Measurements from ENCODE around the gene C5orf58. TPM values are rescaled to one million over a fixed set of nuclear protein-coding genes. Genes with fewer than 3 reads are reported as not detected.
"Not testable (repeated sequence)": the region's sequence is repeated elsewhere in the genome, so short reads cannot be mapped to it uniquely, and the experiment has no call there.

The C5orf58 gene
- total RNA-seq, 4 donors from 2014 or later, result not detected

DNA sequence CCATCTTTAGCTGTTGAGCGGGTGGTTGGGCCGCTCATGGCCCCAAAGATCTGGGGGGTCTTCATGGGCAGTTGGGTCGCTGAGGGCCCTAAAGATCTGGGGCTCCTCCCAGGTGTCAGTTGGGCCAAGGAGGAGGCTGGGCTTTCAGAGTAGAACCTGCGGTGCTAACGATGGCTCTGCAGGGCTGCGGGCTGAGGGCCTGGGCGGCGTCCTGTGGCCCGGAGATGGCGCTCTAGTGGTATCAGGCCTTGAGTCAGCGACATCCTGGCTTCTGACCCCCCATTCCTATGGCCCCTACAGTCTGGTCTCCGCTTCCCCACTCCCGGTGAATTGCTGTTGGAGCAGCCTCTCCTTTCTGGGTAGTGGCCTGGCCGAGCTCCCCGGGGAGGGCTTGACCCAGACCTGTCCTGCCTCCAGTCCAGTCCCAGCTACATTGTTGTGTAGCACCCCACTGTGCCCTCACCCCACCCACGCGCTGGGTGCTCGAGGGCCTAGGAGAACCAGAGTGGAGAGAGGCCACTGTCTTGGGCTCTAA, 640 bp downstream of the C5orf58 start:
- H3K4me3 ChIP-seq, result no peak overlapping the region
- no peak overlapping the region for H3K27ac ChIP-seq
- no peaks in the 10 kb centered on the region for H3K9me3 ChIP-seq
- H3K27me3 ChIP-seq, result peaks cover 0 to 3% of the 10 kb centered on the region in 2 donors
- H3K36me3 ChIP-seq, result no peaks in the 10 kb centered on the region
- DNase-seq, result no peak
- TF ChIP-seq POLR2A (IDR thresholded peaks at IDR 0.05), result no peak
- TF ChIP-seq, protein P1, sequence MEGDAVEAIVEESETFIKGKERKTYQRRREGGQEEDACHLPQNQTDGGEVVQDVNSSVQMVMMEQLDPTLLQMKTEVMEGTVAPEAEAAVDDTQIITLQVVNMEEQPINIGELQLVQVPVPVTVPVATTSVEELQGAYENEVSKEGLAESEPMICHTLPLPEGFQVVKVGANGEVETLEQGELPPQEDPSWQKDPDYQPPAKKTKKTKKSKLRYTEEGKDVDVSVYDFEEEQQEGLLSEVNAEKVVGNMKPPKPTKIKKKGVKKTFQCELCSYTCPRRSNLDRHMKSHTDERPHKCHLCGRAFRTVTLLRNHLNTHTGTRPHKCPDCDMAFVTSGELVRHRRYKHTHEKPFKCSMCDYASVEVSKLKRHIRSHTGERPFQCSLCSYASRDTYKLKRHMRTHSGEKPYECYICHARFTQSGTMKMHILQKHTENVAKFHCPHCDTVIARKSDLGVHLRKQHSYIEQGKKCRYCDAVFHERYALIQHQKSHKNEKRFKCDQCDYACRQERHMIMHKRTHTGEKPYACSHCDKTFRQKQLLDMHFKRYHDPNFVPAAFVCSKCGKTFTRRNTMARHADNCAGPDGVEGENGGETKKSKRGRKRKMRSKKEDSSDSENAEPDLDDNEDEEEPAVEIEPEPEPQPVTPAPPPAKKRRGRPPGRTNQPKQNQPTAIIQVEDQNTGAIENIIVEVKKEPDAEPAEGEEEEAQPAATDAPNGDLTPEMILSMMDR (IDR thresholded peaks at IDR 0.05), result no peak
- no peaks in the 10 kb centered on the region for H3K4me1 ChIP-seq

DNA sequence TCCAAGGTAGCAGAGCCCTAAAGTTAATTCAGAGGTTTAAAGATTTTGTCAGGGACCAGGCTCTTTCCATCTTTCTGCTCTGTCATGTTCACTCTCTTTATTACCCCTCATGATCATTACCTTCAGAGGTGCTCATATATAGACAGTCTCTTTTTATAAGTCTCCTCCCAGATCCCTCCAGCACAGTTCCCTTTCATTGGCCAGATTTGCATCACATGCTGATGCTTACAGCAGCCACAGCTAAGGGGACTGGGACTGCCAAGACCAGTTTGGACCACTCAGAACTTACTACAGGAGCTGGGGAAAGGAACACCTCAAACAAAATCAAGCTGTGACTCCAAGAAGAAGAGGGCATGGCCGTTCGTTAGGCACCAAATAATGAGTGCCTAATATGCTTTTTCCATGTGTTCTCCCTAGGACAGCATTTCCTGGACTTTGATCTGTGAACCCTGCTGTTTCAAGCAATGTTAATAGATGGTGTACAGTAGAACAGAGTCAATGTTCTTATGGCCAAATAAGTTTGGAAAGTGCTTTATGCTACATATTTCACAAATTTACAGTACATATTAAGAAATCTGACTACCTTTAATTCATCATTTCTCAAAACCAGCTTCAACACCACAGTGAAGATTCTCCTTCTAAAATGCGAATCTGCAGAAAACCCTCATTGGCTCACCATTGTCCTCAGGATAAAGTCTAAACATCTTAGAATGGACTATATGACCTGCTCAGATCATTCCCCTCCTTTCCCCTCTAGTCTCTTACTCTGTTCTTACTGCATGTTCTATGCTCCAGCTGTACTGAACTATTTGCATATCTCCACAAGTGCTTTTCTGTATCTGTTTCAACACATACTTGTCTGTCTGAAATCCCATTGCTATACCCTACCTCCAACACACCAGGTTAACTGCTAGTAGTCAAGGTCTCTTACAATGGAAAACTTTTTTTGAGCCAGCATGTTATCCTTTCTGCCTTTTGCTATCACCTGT, 3.4 kb downstream of the C5orf58 start:
- DNase-seq, result no peak
- peaks cover 0 to 3% of the 10 kb centered on the region in 2 donors for H3K27me3 ChIP-seq

DNA sequence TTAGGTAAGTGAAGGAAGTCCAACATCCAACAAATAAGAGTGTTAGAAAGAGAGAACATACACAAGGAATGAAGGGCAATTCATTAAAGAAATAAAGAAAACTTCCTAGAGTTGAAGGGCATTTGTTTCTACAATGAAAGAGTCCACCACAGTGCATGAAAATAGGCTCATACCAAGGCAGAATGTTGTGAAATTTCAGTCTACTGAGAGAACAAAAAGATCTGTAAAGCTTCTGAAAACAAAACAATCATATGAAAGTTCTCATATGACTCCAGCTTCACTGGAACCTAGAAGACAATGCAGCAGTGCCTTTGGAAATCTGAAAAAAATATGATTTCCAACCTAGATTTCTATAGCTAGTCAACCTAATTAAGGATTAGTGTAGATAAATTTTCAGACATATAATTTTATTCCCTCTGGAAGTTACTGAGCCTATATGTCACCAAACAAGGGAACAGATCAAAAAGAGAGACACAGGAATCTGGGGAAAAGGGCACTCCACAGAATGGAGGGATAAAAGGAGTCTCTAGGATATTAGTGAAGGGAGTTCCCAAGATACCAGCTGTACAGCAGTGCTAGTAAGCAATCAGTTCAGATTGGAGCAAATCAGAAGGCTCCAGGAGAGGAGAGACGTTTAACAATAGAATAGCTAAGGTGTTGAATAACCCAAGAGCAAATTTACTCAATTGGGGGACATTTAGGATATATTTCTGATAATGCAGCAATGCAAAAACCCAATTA, 5.8 kb downstream of the C5orf58 start:
- Histone ChIP-seq H3K9me3 (no peaks in the 10 kb centered on the region), H3K4me1 (no peaks in the 10 kb centered on the region), H3K27me3 (peaks cover 0 to 3% of the 10 kb centered on the region in 2 donors), H3K36me3 (no peaks in the 10 kb centered on the region), H3K27ac (no peak overlapping the region), H3K4me3 (no peak overlapping the region)
- TF ChIP-seq POLR2A (IDR thresholded peaks at IDR 0.05), result no peak
- TF ChIP-seq, protein P1 (IDR thresholded peaks at IDR 0.05), result no peak
- no peak for DNase-seq

More for the DNA sequence above, 3.4 kb downstream of the C5orf58 start:
- Histone ChIP-seq H3K9me3 (no peaks in the 10 kb centered on the region), H3K36me3 (no peaks in the 10 kb centered on the region), H3K4me1 (no peaks in the 10 kb centered on the region), H3K4me3 (no peak overlapping the region), H3K27ac (no peak overlapping the region)
- TF ChIP-seq, protein P1 (IDR thresholded peaks at IDR 0.05), result no peak
- TF ChIP-seq POLR2A (IDR thresholded peaks at IDR 0.05), result no peak

DNA sequence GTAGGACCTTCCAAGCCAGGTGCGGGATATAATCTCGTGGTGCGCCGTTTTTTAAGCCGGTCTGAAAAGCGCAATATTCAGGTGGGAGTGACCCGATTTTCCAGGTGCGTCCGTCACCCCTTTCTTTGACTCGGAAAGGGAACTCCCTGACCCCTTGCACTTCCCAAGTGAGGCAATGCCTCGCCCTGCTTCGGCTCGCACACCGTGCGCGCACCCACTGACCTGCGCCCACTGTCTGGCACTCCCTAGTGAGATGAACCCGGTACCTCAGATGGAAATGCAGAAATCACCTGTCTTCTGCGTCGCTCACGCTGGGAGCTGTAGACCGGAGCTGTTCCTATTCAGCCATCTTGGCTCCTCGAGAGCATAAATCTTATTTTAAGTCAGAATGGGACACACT, 12.7 kb downstream of the C5orf58 start:
- H3K36me3 ChIP-seq, H3K27ac ChIP-seq, H3K4me1 ChIP-seq, DNase-seq, H3K27me3 ChIP-seq, H3K9me3 ChIP-seq, H3K4me3 ChIP-seq: not testable (repeated sequence)

DNA sequence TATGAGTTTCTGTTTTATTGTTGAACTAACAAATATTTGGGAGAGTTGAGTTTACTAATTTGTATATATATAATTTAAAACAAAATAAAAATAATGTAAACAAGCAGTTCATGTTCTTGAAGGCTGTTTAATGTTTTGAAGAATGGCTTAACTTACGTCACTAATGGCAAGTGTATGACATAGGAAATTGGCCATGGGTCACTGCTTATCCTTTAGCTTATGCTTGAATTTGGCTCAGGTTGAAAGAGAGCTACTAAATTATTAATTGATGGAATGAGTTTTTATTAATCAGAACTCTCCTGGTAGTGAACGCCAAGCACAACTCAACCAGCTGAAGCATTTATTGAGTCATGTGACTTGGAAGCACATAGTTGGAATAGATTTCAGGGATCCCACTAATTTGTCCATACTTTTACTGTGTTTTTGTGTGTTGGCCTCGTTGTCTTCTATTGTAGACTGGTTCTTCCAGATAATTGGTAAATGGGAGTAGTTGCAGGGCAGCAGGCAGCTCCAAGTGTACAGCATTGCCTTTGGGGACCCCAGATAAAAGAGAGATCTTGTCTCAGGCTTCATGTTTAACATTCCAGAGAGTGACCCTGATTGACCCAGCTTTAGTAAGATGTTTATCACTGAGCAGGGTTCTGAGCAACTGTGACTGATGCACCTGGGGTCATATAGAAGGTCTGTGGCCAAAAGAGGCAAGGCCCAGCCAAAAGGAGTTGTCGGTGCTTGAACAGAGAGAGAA, 13.5 kb downstream of the C5orf58 start:
- Histone ChIP-seq H3K27me3 (no peaks in the 10 kb centered on the region), H3K9me3 (no peaks in the 10 kb centered on the region), H3K4me3 (no peak overlapping the region), H3K27ac (no peak overlapping the region), H3K4me1 (no peaks in the 10 kb centered on the region), H3K36me3 (peaks cover 0 to 7% (median 0%) of the 10 kb centered on the region in 3 donors)
- DNase-seq, result no peak
- TF ChIP-seq, protein P1 (IDR thresholded peaks at IDR 0.05), result no peak
